Activated naive CD4-positive, alpha-beta T cell treated with anti-CD3 and anti-CD28 coated beads, Interleukin-2, amount 50 U/mL, for 24 hours (primary cell): ENCODE results near the gene GOLGA3.
A peak's percentile ranks its signal among the peaks of the same experiment; 100 is the strongest.
"Not testable (repeated sequence)": the region's sequence is repeated elsewhere in the genome, so short reads cannot be mapped to it uniquely, and the experiment has no call there.

Source experiments
- H3K27ac Mint-ChIP-seq: one replicate; pipeline ENCODE4 v1.8.0; 2021; ENCODE audit warnings: mild to moderate bottlenecking, mixed read lengths
- H3K27me3 Mint-ChIP-seq: one replicate; pipeline ENCODE4 v1.8.0; 2021; ENCODE audit warnings: mixed read lengths
- H3K36me3 Mint-ChIP-seq: one replicate; pipeline ENCODE4 v1.8.0; 2021; ENCODE audit warnings: mixed read lengths
- H3K4me1 Mint-ChIP-seq: one replicate; pipeline ENCODE4 v1.8.0; 2021; ENCODE audit warnings: mixed read lengths
- H3K4me3 Mint-ChIP-seq: one replicate; pipeline ENCODE4 v1.8.0; 2021; ENCODE audit warnings: mild to moderate bottlenecking, mixed read lengths
- H3K9me3 Mint-ChIP-seq: one replicate; pipeline ENCODE4 v1.8.0; 2021; ENCODE audit warnings: mixed read lengths

GOLGA3 gene

GRCh38 chr12:132759359-132759758 lies 69.3 kb downstream of the GOLGA3 start:
- Mint-ChIP-seq H3K36me3 (peaks cover 12% of the 10 kb centered on the region), H3K4me3 (peak overlapping the region; percentile 98), H3K27ac (no peak overlapping the region), H3K9me3 (no peaks in the 10 kb centered on the region), H3K27me3 (no peaks in the 10 kb centered on the region), H3K4me1 (peaks cover 26% of the 10 kb centered on the region)

GRCh38 chr12:132758825-132759224 lies 69.8 kb downstream of the GOLGA3 start:
- peaks cover 15% of the 10 kb centered on the region for H3K36me3 Mint-ChIP-seq
- H3K27ac Mint-ChIP-seq, H3K27me3 Mint-ChIP-seq: not testable (repeated sequence)

GRCh38 chr12:132754160-132754932 lies 74.3 kb downstream of the GOLGA3 start:
- Mint-ChIP-seq H3K4me3 (no peak overlapping the region), H3K4me1 (peaks cover 4% of the 10 kb centered on the region), H3K27me3 (no peaks in the 10 kb centered on the region), H3K36me3 (peaks cover 7% of the 10 kb centered on the region), H3K9me3 (no peaks in the 10 kb centered on the region), H3K27ac (no peak overlapping the region)

More at GRCh38 chr12:132758825-132759224, 69.8 kb downstream of the GOLGA3 start:
- not testable (repeated sequence) for H3K4me3 Mint-ChIP-seq, H3K9me3 Mint-ChIP-seq
- H3K4me1 Mint-ChIP-seq = peaks cover 26% of the 10 kb centered on the region

GRCh38 chr12:132753670-132754069 lies 75.0 kb downstream of the GOLGA3 start:
- H3K27me3 Mint-ChIP-seq, H3K9me3 Mint-ChIP-seq, H3K27ac Mint-ChIP-seq, H3K4me1 Mint-ChIP-seq, H3K36me3 Mint-ChIP-seq, H3K4me3 Mint-ChIP-seq: not testable (repeated sequence)

GRCh38 chr12:132748319-132748718 lies 80.3 kb downstream of the GOLGA3 start:
- no peak overlapping the region for H3K27ac Mint-ChIP-seq
- H3K36me3 Mint-ChIP-seq = peaks cover 12% of the 10 kb centered on the region
- H3K4me1 Mint-ChIP-seq = peaks cover 6% of the 10 kb centered on the region
- no peak overlapping the region for H3K4me3 Mint-ChIP-seq
- no peaks in the 10 kb centered on the region for H3K27me3 Mint-ChIP-seq
- no peaks in the 10 kb centered on the region for H3K9me3 Mint-ChIP-seq

GRCh38 chr12:132747896-132748295 lies 80.8 kb downstream of the GOLGA3 start:
- no peaks in the 10 kb centered on the region for H3K9me3 Mint-ChIP-seq
- H3K4me1 Mint-ChIP-seq = peaks cover 9% of the 10 kb centered on the region
- no peak overlapping the region for H3K4me3 Mint-ChIP-seq
- no peaks in the 10 kb centered on the region for H3K27me3 Mint-ChIP-seq
- no peak overlapping the region for H3K27ac Mint-ChIP-seq
- peaks cover 14% of the 10 kb centered on the region for H3K36me3 Mint-ChIP-seq

GRCh38 chr12:132747395-132747794 lies 81.3 kb downstream of the GOLGA3 start:
- Mint-ChIP-seq H3K27ac (no peak overlapping the region), H3K27me3 (no peaks in the 10 kb centered on the region), H3K4me3 (no peak overlapping the region), H3K4me1 (peaks cover 14% of the 10 kb centered on the region), H3K36me3 (peaks cover 19% of the 10 kb centered on the region), H3K9me3 (no peaks in the 10 kb centered on the region)

- H3K36me3 Mint-ChIP-seq = peaks cover 19% of the 10 kb centered on the region
- no peak overlapping the region for H3K27ac Mint-ChIP-seq
- no peaks in the 10 kb centered on the region for H3K9me3 Mint-ChIP-seq
- H3K4me3 Mint-ChIP-seq = no peak overlapping the region
- H3K27me3 Mint-ChIP-seq = no peaks in the 10 kb centered on the region
- H3K4me1 Mint-ChIP-seq = peaks cover 20% of the 10 kb centered on the region
Observed at GRCh38 chr12:132746613-132747012, 82.1 kb downstream of the GOLGA3 start.

- no peak overlapping the region for H3K27ac Mint-ChIP-seq
- H3K9me3 Mint-ChIP-seq = no peaks in the 10 kb centered on the region
- no peak overlapping the region for H3K4me3 Mint-ChIP-seq
- H3K27me3 Mint-ChIP-seq = no peaks in the 10 kb centered on the region
- H3K4me1 Mint-ChIP-seq = peaks cover 20% of the 10 kb centered on the region
- H3K36me3 Mint-ChIP-seq = peaks cover 22% of the 10 kb centered on the region
Observed at GRCh38 chr12:132743831-132744230, 84.8 kb downstream of the GOLGA3 start.

GRCh38 chr12:132741620-132742019 lies 87.0 kb downstream of the GOLGA3 start:
- Mint-ChIP-seq H3K4me3 (no peak overlapping the region), H3K27me3 (no peaks in the 10 kb centered on the region), H3K4me1 (peaks cover 20% of the 10 kb centered on the region), H3K9me3 (no peaks in the 10 kb centered on the region), H3K36me3 (peaks cover 23% of the 10 kb centered on the region), H3K27ac (no peak overlapping the region)

- Mint-ChIP-seq H3K27me3 (no peaks in the 10 kb centered on the region), H3K4me1 (peaks cover 20% of the 10 kb centered on the region), H3K27ac (no peak overlapping the region), H3K36me3 (peaks cover 23% of the 10 kb centered on the region), H3K4me3 (no peak overlapping the region), H3K9me3 (no peaks in the 10 kb centered on the region)
Observed at GRCh38 chr12:132740652-132741051, 88.0 kb downstream of the GOLGA3 start.

GRCh38 chr12:132740313-132740646 lies 88.4 kb downstream of the GOLGA3 start:
- Mint-ChIP-seq H3K4me1 (peaks cover 20% of the 10 kb centered on the region), H3K36me3 (peaks cover 22% of the 10 kb centered on the region), H3K9me3 (no peaks in the 10 kb centered on the region), H3K27me3 (no peaks in the 10 kb centered on the region), H3K27ac (no peak overlapping the region), H3K4me3 (no peak overlapping the region)

GRCh38 chr12:132739600-132740312 lies 88.9 kb downstream of the GOLGA3 start:
- Mint-ChIP-seq H3K9me3 (no peaks in the 10 kb centered on the region), H3K36me3 (peaks cover 20% of the 10 kb centered on the region), H3K4me3 (no peak overlapping the region), H3K4me1 (peaks cover 20% of the 10 kb centered on the region), H3K27me3 (no peaks in the 10 kb centered on the region), H3K27ac (no peak overlapping the region)

GRCh38 chr12:132736913-132737312 lies 91.8 kb downstream of the GOLGA3 start:
- H3K4me3 Mint-ChIP-seq = no peak overlapping the region
- peaks cover 23% of the 10 kb centered on the region for H3K36me3 Mint-ChIP-seq
- H3K4me1 Mint-ChIP-seq = peaks cover 2% of the 10 kb centered on the region
- no peaks in the 10 kb centered on the region for H3K27me3 Mint-ChIP-seq
- peak overlapping the region; percentile 30 for H3K27ac Mint-ChIP-seq
- no peaks in the 10 kb centered on the region for H3K9me3 Mint-ChIP-seq

- H3K36me3 Mint-ChIP-seq = peaks cover 28% of the 10 kb centered on the region
- H3K4me1 Mint-ChIP-seq = no peaks in the 10 kb centered on the region
- no peak overlapping the region for H3K4me3 Mint-ChIP-seq
- H3K27ac Mint-ChIP-seq = no peak overlapping the region
- H3K9me3 Mint-ChIP-seq = no peaks in the 10 kb centered on the region
- H3K27me3 Mint-ChIP-seq = no peaks in the 10 kb centered on the region
Observed at GRCh38 chr12:132736378-132736777, 92.3 kb downstream of the GOLGA3 start.

- Mint-ChIP-seq H3K9me3 (no peaks in the 10 kb centered on the region), H3K27me3 (no peaks in the 10 kb centered on the region), H3K4me1 (no peaks in the 10 kb centered on the region), H3K4me3 (no peak overlapping the region), H3K27ac (no peak overlapping the region), H3K36me3 (peaks cover 28% of the 10 kb centered on the region)
Observed at GRCh38 chr12:132735496-132735895, 93.2 kb downstream of the GOLGA3 start.
